HG03442 (cell line): Measurements from ENCODE around the gene POC1B.

Source experiments
- ATAC-seq: cut with Tn5 transposase; IDR thresholded peaks from one replicate; pipeline ENCODE4 v1.9.1; 2021; ENCODE audit warnings: mild to moderate bottlenecking, moderate library complexity; ENCODE audit not compliant: unreplicated experiment

The POC1B gene

DNA sequence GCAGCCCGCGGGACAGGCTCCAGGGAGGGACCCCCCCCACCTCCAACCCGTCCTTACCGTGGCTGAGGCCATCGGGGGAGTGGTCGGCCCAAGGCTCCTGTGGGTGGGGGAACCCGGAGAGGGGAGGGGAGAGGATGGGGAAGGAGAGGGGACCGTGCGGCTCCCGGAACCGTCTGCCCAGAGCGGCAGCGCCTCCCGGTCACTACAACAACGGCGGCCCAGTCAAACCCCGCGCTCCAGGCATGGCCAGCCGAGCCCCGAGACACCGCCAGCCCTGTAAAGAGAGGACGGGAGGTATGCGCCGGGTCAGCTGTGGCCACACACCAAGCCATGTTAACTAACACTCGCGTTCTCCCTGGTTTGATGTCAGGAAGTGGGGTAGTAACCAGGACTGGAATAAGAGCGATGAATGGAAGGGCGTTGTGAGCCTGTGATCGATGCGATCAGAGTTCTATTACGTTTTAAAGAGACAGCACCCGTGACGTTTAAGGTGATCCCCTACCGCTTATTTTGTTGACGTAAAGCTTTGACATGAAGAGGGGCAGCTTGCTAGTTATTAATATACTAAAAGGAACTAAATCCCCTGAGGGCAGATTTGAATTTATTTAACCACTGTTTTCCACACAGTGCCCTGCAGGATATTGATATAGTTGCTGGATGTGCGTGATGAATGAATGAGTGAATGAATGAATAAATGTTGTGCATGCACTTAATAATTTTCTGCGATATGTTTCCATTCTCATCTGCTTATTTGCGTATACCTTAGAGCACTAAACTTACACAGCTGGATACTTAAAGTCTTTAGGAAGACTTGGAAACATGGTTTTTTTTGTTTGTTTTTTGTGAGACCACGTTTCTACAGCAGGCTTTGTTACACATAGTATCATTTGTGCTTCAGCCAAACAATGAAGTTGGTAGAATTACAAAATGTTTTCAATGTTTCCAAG, at the start of gene POC1B:
Gene POC1B, minus strand, starts transcription at position 224 of the 947 bp plus-strand sequence. Its CDS starts 152 bp downstream, at position 72.
- peak; percentile 62 for ATAC-seq

DNA sequence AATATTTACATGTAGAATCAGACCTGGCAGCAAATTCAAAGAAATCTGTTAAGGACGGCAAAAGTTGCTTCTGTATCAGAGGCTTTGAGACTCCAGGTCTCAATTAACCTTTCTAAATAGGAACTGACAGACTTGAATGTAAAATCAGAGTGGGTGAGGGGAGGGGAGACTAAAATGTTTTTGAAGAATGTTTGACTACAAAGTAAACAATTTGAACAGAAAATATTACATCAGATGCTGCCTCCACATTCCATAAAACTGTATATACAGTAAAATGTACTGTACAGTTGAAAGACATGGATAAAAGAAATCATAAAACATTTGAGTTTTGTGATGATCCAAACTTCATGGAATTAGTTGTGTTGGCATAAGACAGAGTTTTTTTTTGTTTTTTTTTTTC, 49.5 kb upstream of the POC1B start:
- ATAC-seq: no peak

DNA sequence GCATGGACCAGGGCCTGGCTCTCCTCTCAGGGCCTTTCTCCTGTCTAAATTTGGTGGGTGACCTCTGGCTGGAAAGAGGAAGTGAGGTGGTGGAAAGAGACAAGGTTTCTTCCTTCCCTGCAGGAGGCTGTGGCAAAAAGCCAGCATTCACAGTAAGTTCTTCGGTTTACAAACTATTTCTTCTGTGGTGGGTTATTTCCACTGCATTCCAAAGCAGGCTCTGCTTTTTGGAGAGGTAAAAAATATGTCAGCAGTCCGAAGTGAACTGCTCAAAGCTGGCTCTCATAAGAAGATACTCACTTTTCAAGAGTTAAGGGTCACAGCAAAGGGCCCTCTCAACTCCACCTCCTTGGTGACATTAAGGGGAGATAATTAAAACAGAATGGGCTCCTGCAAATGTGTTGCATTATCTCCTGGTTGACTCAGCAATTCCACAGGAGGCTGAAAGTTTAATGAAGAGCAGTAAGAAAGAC, 48.9 kb upstream of the POC1B start:
- peak; percentile 37 for ATAC-seq

DNA sequence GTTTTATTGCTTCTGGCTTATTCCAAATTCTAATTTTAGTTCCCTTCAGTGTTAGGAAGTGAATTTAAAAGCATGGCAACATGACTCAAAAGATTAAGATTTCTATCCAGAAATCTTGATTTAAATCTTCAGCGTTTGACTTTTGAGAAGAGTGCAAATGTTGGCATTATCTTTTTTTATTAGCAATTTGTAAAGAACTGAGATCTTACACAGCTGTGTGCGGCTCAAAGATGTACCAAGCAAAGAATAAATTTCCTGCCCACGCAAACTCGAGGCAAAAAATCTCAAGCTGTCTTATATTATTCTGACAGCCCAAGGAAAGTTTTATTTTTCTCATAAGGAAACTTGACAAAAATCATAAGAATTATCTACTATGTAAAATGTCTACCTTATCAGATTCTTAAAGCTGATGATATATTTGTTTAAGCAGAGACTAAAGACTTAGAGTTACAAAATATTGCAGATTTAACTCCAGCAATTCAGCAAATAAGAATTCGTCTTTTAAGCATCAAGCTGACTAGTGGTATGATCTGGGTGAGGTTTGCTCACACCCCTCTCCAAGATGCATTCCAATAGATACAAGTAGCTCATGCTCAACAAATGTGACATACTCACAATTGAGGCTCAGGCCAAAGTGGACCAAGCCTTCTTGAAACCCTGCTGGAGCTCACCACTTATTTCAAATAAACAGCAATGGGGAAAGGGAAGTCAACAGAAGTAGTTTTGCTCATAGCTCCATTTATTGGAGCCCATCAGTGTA, 47.4 kb upstream of the POC1B start:
- ATAC-seq: no peak

DNA sequence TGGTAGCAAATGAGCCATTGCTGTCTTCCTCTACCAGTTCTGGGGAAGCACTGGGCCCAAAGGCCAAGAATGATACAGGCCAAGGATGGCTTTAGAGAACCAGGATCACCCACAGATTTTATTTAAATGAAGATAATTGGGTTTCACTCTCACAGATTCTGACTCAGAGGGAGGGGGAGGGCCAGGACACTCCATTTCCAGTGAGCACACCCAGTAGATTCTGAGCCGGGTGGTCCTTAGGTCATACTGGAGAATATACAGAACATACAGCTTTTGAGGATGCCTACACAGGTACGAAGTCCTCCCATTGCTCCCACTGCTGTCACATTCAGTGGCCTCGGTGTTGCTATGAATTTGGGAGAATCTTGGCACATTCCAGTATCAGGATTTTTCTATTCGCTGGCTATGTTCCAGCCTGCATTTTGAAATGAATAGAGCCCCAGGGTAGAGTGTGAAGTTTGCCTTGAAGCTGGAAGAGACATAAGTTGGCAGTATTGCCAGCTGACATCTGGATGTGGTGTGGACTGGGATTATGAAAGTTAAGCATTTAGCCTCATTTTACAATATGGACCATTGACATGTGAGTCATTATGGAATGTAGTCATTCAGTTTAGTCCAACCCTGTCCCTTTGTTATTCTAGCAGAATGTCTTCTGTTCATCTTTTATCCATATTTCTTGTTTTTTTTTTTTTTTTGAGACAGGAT, 45.8 kb upstream of the POC1B start:
- no peak for ATAC-seq

DNA sequence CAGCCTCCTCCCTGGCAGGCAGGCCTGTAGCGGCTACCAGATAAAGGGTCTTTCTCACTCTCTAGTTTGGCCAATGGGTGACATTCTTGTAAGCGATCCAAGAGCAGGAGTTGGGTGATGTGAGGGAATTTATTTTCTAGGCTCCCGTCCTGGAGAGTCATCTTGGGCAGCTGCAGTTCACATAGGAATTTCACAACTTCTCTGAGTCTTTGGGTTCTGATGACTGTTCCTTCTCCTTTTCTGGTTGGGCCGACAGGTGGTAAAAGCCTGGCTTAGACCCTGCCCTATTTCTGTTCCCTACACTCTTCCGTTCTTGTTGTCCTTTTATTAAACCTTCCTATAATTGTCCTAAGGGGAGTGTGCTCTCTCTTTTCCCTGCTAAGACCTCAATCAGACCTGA, 42.6 kb upstream of the POC1B start:
- no peak for ATAC-seq

DNA sequence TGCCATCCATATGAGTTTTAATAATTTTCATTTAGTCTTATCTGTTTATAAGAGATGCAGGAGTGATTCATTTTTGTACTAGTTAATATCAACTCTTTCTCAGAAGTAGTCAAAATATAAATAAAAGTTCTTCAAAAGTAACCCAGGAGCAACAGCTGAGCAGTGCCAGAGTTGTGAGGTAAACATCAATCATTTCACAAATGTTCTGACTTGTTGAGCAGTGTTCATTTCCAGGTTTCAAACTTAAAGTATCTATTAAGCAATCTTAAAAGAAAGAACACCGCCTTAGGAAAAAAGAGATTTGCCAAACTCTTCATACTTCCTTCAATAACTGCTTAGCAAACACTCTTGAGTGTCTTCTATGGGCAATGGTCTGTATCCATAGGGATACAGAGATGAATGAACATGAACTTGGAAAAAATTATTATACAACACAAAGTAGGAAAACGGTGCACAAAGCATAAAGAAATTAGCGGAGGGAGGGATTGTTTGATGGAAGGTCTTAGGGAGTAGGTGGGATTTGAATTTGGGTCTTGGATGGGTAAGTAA, 41.9 kb upstream of the POC1B start:
- ATAC-seq: no peak

DNA sequence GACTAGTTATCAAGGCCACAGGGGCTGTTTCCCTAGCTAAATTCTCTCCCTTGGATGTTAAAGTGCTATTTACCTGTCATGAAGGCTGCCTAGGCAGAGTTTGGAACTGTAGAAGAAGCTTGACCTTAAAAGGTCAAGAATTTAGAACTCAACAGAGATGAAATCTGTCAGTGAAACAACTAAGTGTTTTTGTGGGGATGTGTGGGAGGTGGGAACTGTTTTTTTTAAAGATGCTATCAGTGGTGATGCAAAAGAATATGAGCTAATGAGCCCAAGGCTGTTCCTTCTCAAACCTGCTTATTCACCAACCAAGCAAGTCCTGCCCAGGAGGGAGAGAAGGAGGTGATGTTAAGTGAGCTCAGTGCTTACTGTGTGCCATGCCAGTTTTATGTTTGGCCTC, 40.8 kb upstream of the POC1B start:
- peak; percentile 68 for ATAC-seq

DNA sequence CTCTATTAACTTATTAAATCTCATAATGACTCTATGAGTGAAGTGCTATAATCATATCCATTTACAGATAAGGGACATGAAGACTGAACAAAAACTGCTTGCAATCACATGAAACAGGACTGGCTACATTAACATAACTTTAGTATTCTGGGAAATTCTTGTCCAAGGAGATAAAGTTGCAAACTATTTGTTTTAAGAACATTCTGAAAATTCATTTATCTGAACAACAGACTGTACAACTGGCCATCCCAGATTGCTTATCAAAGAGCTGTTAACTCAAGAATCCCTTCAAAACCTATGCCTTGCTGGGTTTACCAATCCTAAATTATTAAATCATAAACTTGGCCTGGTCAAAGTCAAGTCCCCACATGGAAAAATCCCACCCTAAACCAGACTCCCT, 39.2 kb upstream of the POC1B start:
- ATAC-seq: no peak

DNA sequence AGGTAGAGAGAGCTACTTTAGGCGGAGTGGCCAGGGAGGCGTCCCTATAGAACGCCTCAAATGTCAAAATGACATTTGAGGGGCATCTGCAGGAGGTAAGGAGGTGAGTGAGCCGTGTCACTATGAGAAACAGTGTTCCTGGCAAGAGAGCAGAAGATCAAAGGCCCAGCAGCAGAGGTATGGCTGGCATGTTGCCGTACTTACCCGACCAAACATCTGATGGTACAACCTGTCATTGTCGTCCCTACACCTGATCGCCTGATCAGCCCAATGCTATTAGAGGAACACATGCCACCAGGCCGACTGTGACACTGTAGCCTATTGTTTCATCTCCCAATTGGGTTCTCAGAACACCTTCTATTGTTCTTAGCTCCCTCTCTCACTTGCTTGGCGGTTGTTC, 33.9 kb upstream of the POC1B start:
- no peak for ATAC-seq

DNA sequence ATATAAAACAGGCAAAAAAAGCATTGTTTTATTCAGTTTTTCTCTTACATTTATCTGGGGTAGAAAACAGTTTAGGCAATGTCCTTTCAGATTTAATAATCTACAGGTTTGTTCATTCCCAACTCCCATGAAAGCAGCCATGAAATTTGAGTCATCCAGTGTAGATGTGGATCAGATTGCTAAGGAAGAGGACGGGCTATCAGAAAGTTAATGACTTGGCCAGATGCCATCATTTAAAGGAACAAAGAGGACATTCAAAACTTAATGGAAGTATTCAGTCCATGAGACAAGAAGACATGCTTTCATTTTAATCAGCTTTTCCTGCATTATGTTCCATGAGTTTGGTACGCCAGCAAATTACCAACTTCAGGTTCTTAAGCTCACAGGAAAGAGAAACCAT, 31.1 kb upstream of the POC1B start:
- ATAC-seq: no peak

DNA sequence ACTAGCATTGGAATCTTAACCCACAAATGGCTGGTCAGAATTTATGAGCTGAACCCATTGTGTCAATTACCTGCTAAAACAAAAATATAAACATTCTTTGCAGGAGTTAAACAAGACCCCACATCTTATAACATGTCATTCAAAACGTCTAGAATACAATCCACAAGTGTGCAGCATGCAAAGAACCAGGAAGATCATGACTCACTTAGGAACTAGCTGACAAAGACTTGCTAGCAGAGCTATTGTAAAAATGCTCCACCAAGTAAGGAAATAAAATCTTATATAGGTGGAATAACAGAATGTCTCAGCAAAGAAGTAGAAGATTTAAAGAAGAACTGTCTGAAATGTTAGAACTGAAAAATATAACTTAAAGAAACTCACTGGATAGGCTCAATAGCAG, 26.5 kb upstream of the POC1B start:
- ATAC-seq: no peak

DNA sequence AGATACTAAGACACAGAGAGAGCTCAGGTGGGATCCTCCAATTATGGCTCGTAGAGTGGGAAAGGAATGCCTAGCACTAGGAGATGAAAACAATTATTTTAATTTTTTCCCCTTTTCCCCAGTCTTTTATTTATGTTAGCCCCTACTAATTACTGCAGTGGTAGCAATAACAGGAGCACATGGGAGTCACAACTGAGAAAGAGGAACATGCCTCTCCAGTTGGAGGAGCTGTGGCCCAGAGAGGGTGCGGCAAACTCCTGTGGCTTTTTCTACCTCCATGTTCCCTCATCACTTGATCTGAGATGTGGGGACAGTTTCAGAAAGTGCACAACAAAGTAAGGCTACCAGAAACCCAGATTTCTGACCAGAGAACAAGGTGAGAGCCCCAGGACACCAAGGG, 25.9 kb upstream of the POC1B start:
- ATAC-seq: no peak

DNA sequence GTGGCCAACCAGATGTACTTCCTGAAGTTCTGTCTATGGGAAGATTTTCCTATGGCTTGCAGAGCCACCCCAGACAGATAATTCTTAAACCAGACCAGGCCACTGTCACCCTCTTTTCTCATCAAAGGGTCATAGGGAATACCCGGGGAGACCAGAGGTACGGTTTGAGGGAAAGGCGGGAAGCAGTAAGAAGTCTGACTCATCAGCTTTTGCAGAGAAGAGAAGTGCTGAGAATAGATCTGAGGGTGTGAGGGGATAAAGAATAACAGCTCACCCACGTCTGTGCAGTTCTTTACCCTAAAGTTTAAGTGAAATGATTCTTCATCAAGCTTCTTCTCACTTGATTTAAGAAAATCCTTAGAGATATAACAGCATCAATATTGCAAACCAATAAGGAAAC, 21.3 kb upstream of the POC1B start:
- no peak for ATAC-seq

DNA sequence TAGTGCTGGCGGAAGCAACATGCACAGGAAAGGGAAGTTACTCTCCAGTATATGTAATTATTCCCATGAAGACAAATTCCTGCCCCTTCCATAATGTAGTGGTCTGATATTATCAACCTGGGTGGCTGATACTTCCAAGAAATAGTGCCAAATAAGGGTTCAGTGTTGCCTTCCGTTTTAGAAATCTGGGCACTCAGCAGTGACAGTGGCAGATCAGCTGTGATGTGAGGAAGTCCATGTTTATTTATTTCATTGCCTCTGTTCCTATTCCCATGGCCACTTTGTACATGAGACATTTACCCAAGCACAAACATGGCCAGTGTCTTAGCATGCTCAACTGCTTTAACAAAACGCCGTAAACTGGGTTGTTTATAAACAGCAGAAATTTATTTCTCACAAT, 20.3 kb upstream of the POC1B start:
- no peak for ATAC-seq

DNA sequence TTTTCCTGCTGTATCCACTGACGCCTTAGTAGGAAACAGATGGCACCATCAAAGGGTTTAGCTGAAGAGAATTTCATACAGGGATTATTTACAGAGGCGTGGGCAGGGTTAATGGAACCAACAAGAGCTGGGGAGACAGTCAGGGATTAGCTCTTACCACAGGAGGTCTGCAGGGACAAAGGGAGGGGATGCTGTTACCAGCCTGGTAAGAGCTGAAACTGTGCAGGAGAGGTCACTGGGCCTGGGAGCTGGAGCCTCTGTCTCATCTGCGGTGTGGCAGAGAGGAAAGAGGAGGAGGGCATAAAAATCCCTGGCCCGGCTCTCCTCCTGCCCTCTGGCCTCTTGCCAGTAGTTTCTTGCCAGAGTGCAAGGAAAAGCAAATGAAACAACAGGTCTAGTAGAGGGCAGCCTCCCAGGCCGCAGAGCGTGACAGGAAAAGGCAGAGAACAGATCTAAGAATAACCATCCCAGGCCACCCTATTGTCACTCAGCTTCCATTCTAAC, 18.9 kb upstream of the POC1B start:
- ATAC-seq: peak; percentile 27

DNA sequence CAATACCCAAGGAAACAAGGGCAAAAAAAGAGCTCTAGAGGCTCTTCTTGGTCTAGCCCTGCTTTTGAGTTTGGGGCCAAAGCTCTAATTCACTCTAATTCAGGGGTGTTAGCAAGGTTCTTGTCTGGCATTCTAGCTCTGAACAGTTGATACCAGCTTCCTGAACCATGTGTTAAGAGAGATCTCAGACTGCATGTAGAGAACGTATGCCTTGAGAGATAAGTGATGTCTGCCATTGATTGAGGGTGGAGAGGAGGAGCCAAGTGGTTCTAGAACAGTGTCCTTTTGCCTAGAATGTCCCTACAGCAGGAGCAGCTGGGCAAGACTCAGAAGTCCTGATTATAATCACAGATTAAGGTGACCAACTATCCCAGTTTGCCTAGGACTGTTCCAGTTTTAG, 18.2 kb upstream of the POC1B start:
- no peak for ATAC-seq

DNA sequence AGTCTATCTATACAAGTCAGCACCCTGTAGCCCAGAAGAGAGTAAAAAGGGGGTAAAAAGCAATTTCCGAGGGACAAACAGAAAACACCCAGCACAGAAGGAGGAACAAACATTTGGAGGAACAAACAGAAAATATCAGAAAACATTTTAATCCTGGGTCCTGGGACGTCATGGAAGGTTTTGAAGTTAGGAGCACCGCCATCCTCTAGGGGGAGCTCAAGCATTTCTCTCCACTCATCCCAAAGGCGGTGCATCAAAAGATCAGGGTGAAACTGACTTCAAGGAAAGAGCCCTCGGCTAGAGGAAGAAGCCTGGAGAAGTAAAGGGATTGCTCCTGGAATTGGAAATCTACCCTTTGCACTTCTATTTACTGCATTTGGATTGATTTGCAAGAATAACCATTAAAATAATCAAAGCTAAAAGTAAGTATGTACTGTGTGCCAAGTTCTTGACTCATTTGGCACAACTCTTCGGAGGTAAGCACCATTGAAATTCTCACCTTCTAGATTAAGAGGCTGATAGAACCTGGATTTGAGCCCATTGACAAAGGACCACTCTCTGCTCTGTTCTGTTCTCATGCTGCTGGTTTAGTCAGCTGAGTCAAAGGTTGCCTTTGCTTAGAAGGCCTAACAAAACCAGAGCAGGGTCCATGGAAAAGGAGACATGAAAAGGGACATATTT, 17.2 kb upstream of the POC1B start:
- ATAC-seq: peak; percentile 71

DNA sequence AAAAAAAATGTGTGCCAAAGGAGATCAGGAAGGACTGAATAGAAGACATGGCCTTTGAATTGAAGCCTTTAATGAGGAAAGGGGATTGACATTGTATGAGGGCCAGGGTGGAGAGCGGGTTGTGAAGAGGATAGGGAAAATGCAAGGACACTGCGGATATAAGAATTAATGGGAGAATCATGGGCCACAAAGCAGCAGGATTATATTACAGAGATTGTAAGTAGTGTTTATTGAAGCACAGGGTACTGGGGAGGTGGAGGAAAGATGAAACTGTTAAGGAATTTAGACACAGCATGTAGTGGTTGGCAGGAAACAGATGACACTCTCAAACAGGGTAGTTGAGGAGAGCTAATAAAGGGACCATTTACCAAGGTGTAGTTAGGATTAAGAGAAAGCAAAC, 16.4 kb upstream of the POC1B start:
- ATAC-seq: no peak

DNA sequence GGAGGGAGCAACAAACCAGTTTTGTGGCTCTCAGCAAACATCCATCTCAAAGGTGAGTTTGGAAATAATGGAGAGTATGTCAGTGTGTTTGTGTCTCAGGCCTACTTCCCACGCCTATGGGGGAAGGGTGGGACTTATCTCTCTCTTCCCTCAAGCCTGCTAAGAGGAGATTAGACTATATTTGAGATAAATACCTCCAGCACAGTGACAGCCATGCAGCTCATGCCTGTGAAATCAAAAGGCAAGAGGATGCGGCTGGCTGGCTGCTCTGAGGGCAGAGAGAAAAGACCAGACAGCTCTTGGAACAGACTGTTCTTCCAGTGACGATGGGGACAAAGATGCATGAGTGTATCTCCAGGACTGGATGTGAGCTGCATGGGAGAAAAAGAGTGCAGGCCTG, 14.7 kb upstream of the POC1B start:
- ATAC-seq: no peak
